Measurements from ENCODE around the gene TTLL8. TPM values are rescaled to one million over a fixed set of nuclear protein-coding genes. Genes with fewer than 3 reads are reported as not detected.

TTLL8 gene
- total RNA-seq, 3 donors from 2014 or later: not detected

GRCh38 chr22:49998718-49999062 is 59.4 kb downstream of the TTLL8 start:
- Histone ChIP-seq H3K27me3 (peaks cover 0 to 18% of the 10 kb centered on the region in 2 donors), H3K9me3 (no peaks in the 10 kb centered on the region), H3K36me3 (no peaks in the 10 kb centered on the region), H3K27ac (no peak overlapping the region), H3K4me3 (no peak overlapping the region), H3K4me1 (no peaks in the 10 kb centered on the region)
- intact Hi-C loops (cut with DNase I; ENCODE audit: low total_unique reads): no loop called here
- TF ChIP-seq POLR2A (IDR thresholded peaks at IDR 0.05): no peak
- TF ChIP-seq POLR2AphosphoS5 (IDR thresholded peaks at IDR 0.05): no peak
- no peak for TF ChIP-seq CTCF (IDR thresholded peaks at IDR 0.05)
- DNase-seq (ENCODE audit: low spot score in 2 of 2): no peak

GRCh38 chr22:49997932-49998717 is 60.0 kb downstream of the TTLL8 start:
- no peak overlapping the region for H3K27ac ChIP-seq
- peak in 1 of 2 donors; percentile 28 for DNase-seq (ENCODE audit: low spot score in 2 of 2)
- no peaks in the 10 kb centered on the region for H3K9me3 ChIP-seq
- TF ChIP-seq POLR2AphosphoS5 (IDR thresholded peaks at IDR 0.05) (no peak), CTCF (IDR thresholded peaks at IDR 0.05) (no peak), POLR2A (IDR thresholded peaks at IDR 0.05) (no peak)
- no peaks in the 10 kb centered on the region for H3K36me3 ChIP-seq
- H3K27me3 ChIP-seq: peaks cover 0 to 18% of the 10 kb centered on the region in 2 donors
- H3K4me3 ChIP-seq: no peak overlapping the region
- intact Hi-C loops (cut with DNase I; ENCODE audit: low total_unique reads): no loop called here
- no peaks in the 10 kb centered on the region for H3K4me1 ChIP-seq

- TF ChIP-seq POLR2A (IDR thresholded peaks at IDR 0.05) (no peak), CTCF (IDR thresholded peaks at IDR 0.05) (no peak), POLR2AphosphoS5 (IDR thresholded peaks at IDR 0.05) (no peak)
- Histone ChIP-seq H3K27ac (no peak overlapping the region), H3K9me3 (peaks cover under 1% of the 10 kb centered on the region in 2 donors), H3K27me3 (peaks cover 0 to 18% of the 10 kb centered on the region in 2 donors), H3K36me3 (no peaks in the 10 kb centered on the region), H3K4me3 (no peak overlapping the region), H3K4me1 (no peaks in the 10 kb centered on the region)
- intact Hi-C loops (cut with DNase I; ENCODE audit: low total_unique reads): no loop called here
- DNase-seq (ENCODE audit: low spot score in 2 of 2): peak in 1 of 2 donors; percentile 50
Measured at GRCh38 chr22:49997251-49997599, 60.9 kb downstream of the TTLL8 start.

GRCh38 chr22:49996518-49997250 is 61.4 kb downstream of the TTLL8 start:
- intact Hi-C loops (cut with DNase I; ENCODE audit: low total_unique reads): no loop called here
- no peak overlapping the region for H3K4me3 ChIP-seq
- no peaks in the 10 kb centered on the region for H3K4me1 ChIP-seq
- no peaks in the 10 kb centered on the region for H3K36me3 ChIP-seq
- no peak overlapping the region for H3K27ac ChIP-seq
- TF ChIP-seq POLR2A (IDR thresholded peaks at IDR 0.05): no peak
- no peak for TF ChIP-seq CTCF (IDR thresholded peaks at IDR 0.05)
- TF ChIP-seq POLR2AphosphoS5 (IDR thresholded peaks at IDR 0.05): no peak
- H3K9me3 ChIP-seq: peaks cover 6% of the 10 kb centered on the region in 2 donors
- H3K27me3 ChIP-seq: peaks cover 0 to 18% of the 10 kb centered on the region in 2 donors
- peak in 1 of 2 donors; percentile 45 for DNase-seq (ENCODE audit: low spot score in 2 of 2)

- TF ChIP-seq POLR2A (IDR thresholded peaks at IDR 0.05) (no peak), POLR2AphosphoS5 (IDR thresholded peaks at IDR 0.05) (no peak), CTCF (IDR thresholded peaks at IDR 0.05) (no peak)
- DNase-seq (ENCODE audit: low spot score in 2 of 2): no peak
Measured at GRCh38 chr22:49996119-49996517, 62.0 kb downstream of the TTLL8 start.

More at GRCh38 chr22:49996119-49996517, 62.0 kb downstream of the TTLL8 start:
- H3K27me3 ChIP-seq: peaks cover 0 to 18% of the 10 kb centered on the region in 2 donors
- H3K4me3 ChIP-seq: no peak overlapping the region
- intact Hi-C loops (cut with DNase I; ENCODE audit: low total_unique reads): no loop called here
- no peak overlapping the region for H3K27ac ChIP-seq
- no peaks in the 10 kb centered on the region for H3K36me3 ChIP-seq
- peaks cover 8 to 11% of the 10 kb centered on the region in 2 donors for H3K9me3 ChIP-seq
- H3K4me1 ChIP-seq: no peaks in the 10 kb centered on the region
